ENCODE measurements around the gene KDM8. TPM values are rescaled to one million over a fixed set of nuclear protein-coding genes. Genes with fewer than 3 reads are reported as not detected.

KDM8 gene
- polyA plus RNA-seq, 3 donors, result 0.40 to 3.3 (median 1.5) TPM

GRCh38 chr16:27164352-27164751 lies 39.0 kb upstream of the KDM8 start:
- H3K9me3 Mint-ChIP-seq, result peaks cover 12 to 37% (median 26%) of the 10 kb centered on the region in 7 donors
- H3K27ac Mint-ChIP-seq, result no peak overlapping the region
- H3K27me3 Mint-ChIP-seq (ENCODE audit: low read depth in 3 of 3), result peaks cover 0 to 5% (median 4%) of the 10 kb centered on the region in 3 donors
- intact Hi-C loops (cut with micrococcal nuclease), result no loop called here
- Histone ChIP-seq H3K36me3 (replicated peaks in 1 of 2; ENCODE audit: control insufficient read depth in 1 of 2, insufficient read depth in 2 of 2, low read length in 2 of 2) (no peaks in the 10 kb centered on the region), H3K9ac (ENCODE audit: insufficient read depth, low read length, poor library complexity, severe bottlenecking) (no peak overlapping the region), H4K20me1 (ENCODE audit: insufficient read depth, low read length) (no peaks in the 10 kb centered on the region), H3K79me2 (ENCODE audit: insufficient read depth, low read length) (no peaks in the 10 kb centered on the region), H3K9me3 (replicated peaks in 1 of 2; ENCODE audit: control insufficient read depth in 1 of 2, insufficient read depth in 1 of 2, low read length in 2 of 2) (peaks cover 21 to 26% of the 10 kb centered on the region in 2 donors), H3K4me1 (ENCODE audit: control insufficient read depth in 1 of 2, insufficient read depth in 2 of 2, low read length in 2 of 2) (no peaks in the 10 kb centered on the region), H2AFZ (ENCODE audit: insufficient read depth, low read depth, low read length, poor library complexity, severe bottlenecking) (no peak overlapping the region), H3K4me2 (replicated peaks; ENCODE audit: extremely low read depth, low read length, poor library complexity, severe bottlenecking) (no peak overlapping the region), H3K4me3 (replicated peaks in 1 of 3; ENCODE audit: low read depth in 2 of 3, low read length in 3 of 3) (no peak overlapping the region), H3K27me3 (ENCODE audit: control insufficient read depth in 2 of 2, insufficient read depth in 2 of 2, low read length in 2 of 2) (no peaks in the 10 kb centered on the region), H3K27ac (ENCODE audit: low read depth in 1 of 2, low read length in 2 of 2) (no peak overlapping the region)
- DNase-seq, result no peak
- H3K36me3 Mint-ChIP-seq, result no peaks in the 10 kb centered on the region
- H3K4me3 Mint-ChIP-seq, result no peak overlapping the region
- TF ChIP-seq CTCF (IDR thresholded peaks at IDR 0.05), result no peak
- no peaks in the 10 kb centered on the region for H3K4me1 Mint-ChIP-seq

- no peaks in the 10 kb centered on the region for H3K79me2 ChIP-seq (ENCODE audit: insufficient read depth, low read length)
- no peaks in the 10 kb centered on the region for H3K27me3 ChIP-seq (ENCODE audit: control insufficient read depth in 2 of 2, insufficient read depth in 2 of 2, low read length in 2 of 2)
- Mint-ChIP-seq H3K36me3 (no peaks in the 10 kb centered on the region), H3K27me3 (ENCODE audit: low read depth in 3 of 3) (peaks cover 0 to 8% (median 2%) of the 10 kb centered on the region in 3 donors), H3K27ac (no peak overlapping the region), H3K4me3 (no peak overlapping the region), H3K9me3 (peaks cover 12 to 37% (median 26%) of the 10 kb centered on the region in 7 donors), H3K4me1 (peaks cover 6% of the 10 kb centered on the region)
- intact Hi-C loops (cut with micrococcal nuclease), result no loop called here
- H3K36me3 ChIP-seq (replicated peaks in 1 of 2; ENCODE audit: control insufficient read depth in 1 of 2, insufficient read depth in 2 of 2, low read length in 2 of 2), result no peaks in the 10 kb centered on the region
- no peak for DNase-seq
- H4K20me1 ChIP-seq (ENCODE audit: insufficient read depth, low read length), result no peaks in the 10 kb centered on the region
- 40% methylated on average over 1 of the region's 3 CpGs for WGBS (ENCODE audit: insufficient coverage)
- no peak overlapping the region for H3K9ac ChIP-seq (ENCODE audit: insufficient read depth, low read length, poor library complexity, severe bottlenecking)
- H3K4me2 ChIP-seq (replicated peaks; ENCODE audit: extremely low read depth, low read length, poor library complexity, severe bottlenecking), result no peak overlapping the region
- no peak for TF ChIP-seq CTCF (IDR thresholded peaks at IDR 0.05)
- H3K4me3 ChIP-seq (replicated peaks in 1 of 3; ENCODE audit: low read depth in 2 of 3, low read length in 3 of 3), result no peak overlapping the region
- H3K4me1 ChIP-seq (ENCODE audit: control insufficient read depth in 1 of 2, insufficient read depth in 2 of 2, low read length in 2 of 2), result no peaks in the 10 kb centered on the region
- H3K9me3 ChIP-seq (replicated peaks in 1 of 2; ENCODE audit: control insufficient read depth in 1 of 2, insufficient read depth in 1 of 2, low read length in 2 of 2), result peaks cover 21 to 26% of the 10 kb centered on the region in 2 donors
- no peak overlapping the region for H3K27ac ChIP-seq (ENCODE audit: low read depth in 1 of 2, low read length in 2 of 2)
- H2AFZ ChIP-seq (ENCODE audit: insufficient read depth, low read depth, low read length, poor library complexity, severe bottlenecking), result no peak overlapping the region
These were observed 37.8 kb upstream of the KDM8 start for GRCh38 chr16:27165576-27165975.
